Ovary (tissue), 9 donors: ENCODE results near the gene ZNF460. TPM values are rescaled to one million over a fixed set of nuclear protein-coding genes. Genes with fewer than 3 reads are reported as not detected.

Experiments used
- DNase-seq, 5 donors: peaks; one replicate each; pipeline ENCODE4 v3.0.0-alpha.2; 2019 to 2020
- H3K27ac ChIP-seq, 2 donors: fragments of 200-600 bp; one replicate each; pipeline versions ENCODE4 v1.5.1 to v1.8.0; 2019 to 2022
- H3K27me3 ChIP-seq: fragments of 200-600 bp; one replicate; pipeline ENCODE4 v1.8.0; 2022
- H3K36me3 ChIP-seq: fragments of 200-600 bp; sonication (generic); one replicate; pipeline ENCODE4 v1.5.1; 2019
- H3K4me1 ChIP-seq: one replicate; pipeline ENCODE4 v1.8.1; 2013; ENCODE audit warnings: mild to moderate bottlenecking, moderate library complexity; ENCODE audit not compliant: insufficient read depth
- H3K4me3 ChIP-seq: fragments of 200-600 bp; sonication (generic); one replicate; pipeline ENCODE4 v1.5.1; 2017
- H3K9me3 ChIP-seq, 2 donors: fragments of 200-600 bp in 1 of 2; sonication (generic) in 1 of 2; one replicate each; pipeline versions ENCODE4 v1.5.1 to v1.8.1; 2013 to 2019; ENCODE audit warnings: mild to moderate bottlenecking in 1 of 2, moderate library complexity in 1 of 2
- CTCF ChIP-seq, 3 donors: fragments of 450-650 bp in 2 of 3; fragments of 200-600 bp in 1 of 3; IDR thresholded peaks; one replicate each; pipeline versions ENCODE4 v1.5.1 to v1.8.0; 2016 to 2022; ENCODE audit warnings: antibody characterized with exemption in 3 of 3, mild to moderate bottlenecking in 1 of 3
- EP300 ChIP-seq: sonication (generic); formaldehyde crosslinking; IDR thresholded peaks from one replicate; pipeline ENCODE4 v1.6.1; 2017; ENCODE audit warnings: antibody characterized with exemption
- POLR2A ChIP-seq: fragments of 450-650 bp; IDR thresholded peaks from one replicate; pipeline ENCODE4 v1.6.1; 2017; ENCODE audit warnings: antibody characterized with exemption, mild to moderate bottlenecking, moderate library complexity
- WGBS, 3 donors: extraction: QIAGEN DNeasy Blood & Tissue Kit in 1 of 3; methylation state at CpG; one replicate each; pipeline versions ENCODE4 v1.1.5 to v1.1.7; 2013 to 2017; 5-methylcytosine and 5-hydroxymethylcytosine counted together
- intact Hi-C, 4 donors: fragments of 100-400 bp; cut with DNase I; formaldehyde crosslinking; loops; one replicate each; pipeline versions ENCODE4 v1.11.0 to v1.15.1; 2022 to 2023
- polyA plus RNA-seq, 2 donors: library from polyadenylated mRNA; stranded (reverse); fragments of 200-250 nt in 1 of 2; fragments of 350-450 nt in 1 of 2; fragmentation: Illumina TruSeq in 1 of 2; extraction: RNeasy Lipid Tissue Mini Kit (QIAGEN cat#74804) in 1 of 2; gene quantifications; one replicate each; pipeline ENCODE4 v1.2.3, GENCODE V29; 2013 to 2014
- total RNA-seq, 7 donors: library from RNA; depleted of rRNA in 2 of 7; stranded (reverse); fragments of >200 nt in 2 of 7; fragmentation: NEBNext Ultra II Directional in 3 of 7; extraction: Animal tissue kit (Norgen Biotek cat#: 25700) in 3 of 7; gene quantifications; one replicate each; pipeline versions ENCODE4 v1.1.0 to v1.2.4, GENCODE V29; 2016 to 2023
- donor health status: DM: no; HTN: no; CAD: no; lungs with moderate emphysema.
- donor health status: DM: no; HTN: no; CAD: no.
- donor health status: Bipolar disorder and iron deficiency.
- donor health status: DM: yes; HTN: yes; CAD: no.
- donor health status: DM: no; HTN: no; CAD: no.
- donor health status: DM: yes; HTN: yes; CAD: no.

ZNF460 gene
- total and polyA plus RNA-seq, 9 donors: 3.0 to 103 (median 61.9) TPM

GRCh38 chr19:57262044-57262443, 18.2 kb upstream of the ZNF460 start:
- Histone ChIP-seq H3K4me1 (no peaks in the 10 kb centered on the region), H3K4me3 (no peak overlapping the region), H3K27me3 (no peaks in the 10 kb centered on the region), H3K9me3 (peaks cover 0 to 20% of the 10 kb centered on the region in 2 donors), H3K27ac (no peak overlapping the region), H3K36me3 (no peaks in the 10 kb centered on the region)
- no peak for DNase-seq
- TF ChIP-seq EP300 (no peak), CTCF (IDR thresholded peaks at IDR 0.05) (no peak), POLR2A (no peak)
- WGBS, 3 donors: 88 to 92% (median 91%) methylated on average over 3 of the region's 3 CpGs
- intact Hi-C loops: no loop called here

GRCh38 chr19:57263244-57263741, 17.0 kb upstream of the ZNF460 start:
- WGBS, 3 donors: 86 to 100% (median 89%) methylated on average over 1 of the region's 1 CpG
- Histone ChIP-seq H3K27ac (no peak overlapping the region), H3K9me3 (peaks cover 0 to 20% of the 10 kb centered on the region in 2 donors), H3K36me3 (no peaks in the 10 kb centered on the region), H3K27me3 (no peaks in the 10 kb centered on the region), H3K4me1 (no peaks in the 10 kb centered on the region), H3K4me3 (no peak overlapping the region)
- no peak for DNase-seq
- no peak for TF ChIP-seq EP300
- no peak for TF ChIP-seq CTCF (IDR thresholded peaks at IDR 0.05)
- no peak for TF ChIP-seq POLR2A
- intact Hi-C loops: no loop called here

GRCh38 chr19:57267291-57267690, 13.0 kb upstream of the ZNF460 start:
- Histone ChIP-seq H3K4me3 (no peak overlapping the region), H3K4me1 (no peaks in the 10 kb centered on the region), H3K9me3 (no peaks in the 10 kb centered on the region), H3K27me3 (no peaks in the 10 kb centered on the region), H3K27ac (no peak overlapping the region), H3K36me3 (no peaks in the 10 kb centered on the region)
- TF ChIP-seq EP300: no peak
- no peak for TF ChIP-seq POLR2A
- TF ChIP-seq CTCF (IDR thresholded peaks at IDR 0.05): no peak
- no peak for DNase-seq
- WGBS, 3 donors: 84 to 86% (median 84%) methylated on average over 3 of the region's 3 CpGs
- intact Hi-C loops: no loop called here

GRCh38 chr19:57269515-57270250, 10.6 kb upstream of the ZNF460 start:
- Histone ChIP-seq H3K27me3 (no peaks in the 10 kb centered on the region), H3K9me3 (no peaks in the 10 kb centered on the region), H3K36me3 (no peaks in the 10 kb centered on the region), H3K4me1 (no peaks in the 10 kb centered on the region), H3K4me3 (no peak overlapping the region), H3K27ac (no peak overlapping the region)
- TF ChIP-seq CTCF (IDR thresholded peaks at IDR 0.05) (no peak), POLR2A (no peak), EP300 (no peak)
- intact Hi-C loops: no loop called here
- no peak for DNase-seq
- 90 to 91% (median 90%) methylated on average over 4 of the region's 4 CpGs for WGBS, 3 donors
